ENCODE measurements around the gene PIGR. TPM values are rescaled to one million over a fixed set of nuclear protein-coding genes. Genes with fewer than 3 reads are reported as not detected.

PIGR gene
- total and polyA plus RNA-seq, 2 of the 4 experiments (the other 2 are of a cell fraction), result not detected

DNA sequence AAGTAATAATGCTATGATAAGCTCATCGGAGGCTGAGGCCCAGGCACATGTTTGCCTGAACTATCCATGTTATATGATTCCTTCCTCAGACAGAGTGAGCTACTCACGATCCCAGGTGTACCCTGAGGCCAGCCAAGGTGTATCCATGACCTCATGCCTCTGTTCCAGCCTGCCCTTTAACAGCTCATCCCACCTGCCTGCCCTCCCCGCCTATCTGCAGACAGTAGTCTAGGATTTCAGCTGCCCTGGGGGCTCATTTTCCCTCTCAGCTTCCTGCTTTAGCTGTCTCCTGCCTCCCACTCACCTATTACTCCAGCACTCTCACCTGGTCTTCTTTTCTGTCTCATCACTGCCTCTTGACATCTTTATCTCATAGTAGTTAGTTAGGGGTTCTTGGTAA lies 50.9 kb downstream of the PIGR start:
- BruUV-seq (replicated peaks), result no TSS peak
- no peak for ATAC-seq (ENCODE audit: low read depth)
- H2AK9ac ChIP-seq (replicated peaks; ENCODE audit: low read depth, low read length, poor library complexity), result peak overlapping the region; percentile 65

More for the DNA sequence above, 50.9 kb downstream of the PIGR start:
- DNase-seq, result no peak
- Histone ChIP-seq H3K36me3 (ENCODE audit: control insufficient read depth, insufficient read depth, low read length) (no peaks in the 10 kb centered on the region), H2BK15ac (ENCODE audit: low read depth, low read length) (peak overlapping the region; percentile 95; the same call in 2 of the 3 replicates), H3K18ac (ENCODE audit: low read depth, low read length) (peak overlapping the region; percentile 87), H2AK5ac (ENCODE audit: low read depth, low read length) (peak overlapping the region; percentile 97), H3K56ac (ENCODE audit: extremely low read depth, insufficient read depth, low read length) (no peak overlapping the region), H3K4ac (ENCODE audit: low read depth, low read length) (peak overlapping the region; percentile 89), H4K20me1 (ENCODE audit: insufficient read depth, low read length) (no peaks in the 10 kb centered on the region), H3K27me3 (ENCODE audit: control insufficient read depth, insufficient read depth, low read length) (no peaks in the 10 kb centered on the region), H3K9me3 (ENCODE audit: control insufficient read depth, insufficient read depth, low read length) (no peaks in the 10 kb centered on the region), H2AFZ (replicated peaks; ENCODE audit: low read length, poor library complexity) (peak overlapping the region; percentile 36), H3K79me1 (ENCODE audit: low read depth in 1 of 2, low read length in 2 of 2) (peaks cover 0 to 23% of the 10 kb centered on the region in 2 experiments; a peak in 1 of 4 replicates), H3K27ac (ENCODE audit: insufficient read depth, low read length) (peak overlapping the region; percentile 20; the same call in 1 of the 2 replicates), H3K23ac (ENCODE audit: low read depth, low read length) (peak overlapping the region; percentile 42; the same call in 1 of the 2 replicates), H4K5ac (ENCODE audit: low read depth, low read length) (peak overlapping the region; percentile 41), H4K91ac (ENCODE audit: insufficient read depth, low read depth, low read length) (peak overlapping the region; percentile 82), H3K14ac (replicated peaks; ENCODE audit: low read depth, low read length) (peak overlapping the region; percentile 81), H2BK5ac (ENCODE audit: low read depth, low read length, poor library complexity, severe bottlenecking) (peak overlapping the region; percentile 75), H3K9ac (ENCODE audit: low read depth, low read length) (no peak overlapping the region), H2BK120ac (ENCODE audit: low read depth, low read length) (peak overlapping the region; percentile 88), H2BK20ac (ENCODE audit: low read depth, low read length) (peak overlapping the region; percentile 40), H3K4me3 (ENCODE audit: insufficient read depth, low read depth, low read length) (no peak overlapping the region), H3K4me1 (ENCODE audit: control insufficient read depth, insufficient read depth, low read length) (peaks cover 41% of the 10 kb centered on the region), H3K4me2 (ENCODE audit: low read depth, low read length) (peak overlapping the region; percentile 24), H4K8ac (ENCODE audit: low read depth in 2 of 2, low read length in 2 of 2) (peak overlapping the region; percentile 43 to 88; a peak in 3 of 4 replicates), H3K9me1 (ENCODE audit: insufficient read depth, low read length) (peaks cover 41% of the 10 kb centered on the region)
- POLR2A ChIA-PET (ENCODE audit: unreplicated experiment), result interaction anchor here (0.8 kb wide), 1 partner anchor 13 kb away, joined by 3 read pairs; no protein-coding TSS in a partner anchor
- dilution Hi-C loops (cut with HindIII; ENCODE audit: low sequenced_read_pairs, unreplicated experiment) (no loop called here), in situ Hi-C loops (cut with MboI; ENCODE audit: low sequenced_read_pairs) (no loop called here), intact Hi-C loops (cut with micrococcal nuclease) (no loop called here)
- CTCF ChIA-PET, result interaction anchor here (0.6 to 1.5 kb wide), 2 partner anchors 16 to 25 kb away, joined by 4 read pairs; no protein-coding TSS in a partner anchor
- TF ChIP-seq MAFK (IDR thresholded peaks at IDR 0.05; ENCODE audit: low read depth, low read length), result no peak
- no peak for TF ChIP-seq RAD21 (IDR thresholded peaks at IDR 0.05; ENCODE audit: low read length)
- TF ChIP-seq RFX5 (IDR thresholded peaks at IDR 0.05; ENCODE audit: low read depth, low read length), result no peak
- TF ChIP-seq RCOR1 (IDR thresholded peaks at IDR 0.05; ENCODE audit: insufficient replicate concordance, low read length), result no peak
- no peak for TF ChIP-seq BHLHE40 (IDR thresholded peaks at IDR 0.05; ENCODE audit: low read depth, low read length)
- no peak for TF ChIP-seq SMC3 (IDR thresholded peaks at IDR 0.05; ENCODE audit: low read depth, low read length)
- TF ChIP-seq NFE2L2 (IDR thresholded peaks at IDR 0.05; ENCODE audit: low read depth, low read length), result no peak
- no peak for TF ChIP-seq CEBPB (IDR thresholded peaks at IDR 0.05; ENCODE audit: low read depth, low read length)
- TF ChIP-seq, protein P1, sequence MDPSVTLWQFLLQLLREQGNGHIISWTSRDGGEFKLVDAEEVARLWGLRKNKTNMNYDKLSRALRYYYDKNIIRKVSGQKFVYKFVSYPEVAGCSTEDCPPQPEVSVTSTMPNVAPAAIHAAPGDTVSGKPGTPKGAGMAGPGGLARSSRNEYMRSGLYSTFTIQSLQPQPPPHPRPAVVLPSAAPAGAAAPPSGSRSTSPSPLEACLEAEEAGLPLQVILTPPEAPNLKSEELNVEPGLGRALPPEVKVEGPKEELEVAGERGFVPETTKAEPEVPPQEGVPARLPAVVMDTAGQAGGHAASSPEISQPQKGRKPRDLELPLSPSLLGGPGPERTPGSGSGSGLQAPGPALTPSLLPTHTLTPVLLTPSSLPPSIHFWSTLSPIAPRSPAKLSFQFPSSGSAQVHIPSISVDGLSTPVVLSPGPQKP (IDR thresholded peaks at IDR 0.05; ENCODE audit: borderline replicate concordance, low read depth, low read length), result no peak
- TF ChIP-seq MXI1 (IDR thresholded peaks at IDR 0.05; ENCODE audit: borderline replicate concordance, low read depth, low read length), result no peak
- TF ChIP-seq, protein P2, sequence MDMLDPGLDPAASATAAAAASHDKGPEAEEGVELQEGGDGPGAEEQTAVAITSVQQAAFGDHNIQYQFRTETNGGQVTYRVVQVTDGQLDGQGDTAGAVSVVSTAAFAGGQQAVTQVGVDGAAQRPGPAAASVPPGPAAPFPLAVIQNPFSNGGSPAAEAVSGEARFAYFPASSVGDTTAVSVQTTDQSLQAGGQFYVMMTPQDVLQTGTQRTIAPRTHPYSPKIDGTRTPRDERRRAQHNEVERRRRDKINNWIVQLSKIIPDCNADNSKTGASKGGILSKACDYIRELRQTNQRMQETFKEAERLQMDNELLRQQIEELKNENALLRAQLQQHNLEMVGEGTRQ (IDR thresholded peaks at IDR 0.05; ENCODE audit: low read depth, low read length), result no peak
- no peak for TF ChIP-seq CHD1 (IDR thresholded peaks at IDR 0.05; ENCODE audit: low read depth, low read length)
- TF ChIP-seq, protein P3, sequence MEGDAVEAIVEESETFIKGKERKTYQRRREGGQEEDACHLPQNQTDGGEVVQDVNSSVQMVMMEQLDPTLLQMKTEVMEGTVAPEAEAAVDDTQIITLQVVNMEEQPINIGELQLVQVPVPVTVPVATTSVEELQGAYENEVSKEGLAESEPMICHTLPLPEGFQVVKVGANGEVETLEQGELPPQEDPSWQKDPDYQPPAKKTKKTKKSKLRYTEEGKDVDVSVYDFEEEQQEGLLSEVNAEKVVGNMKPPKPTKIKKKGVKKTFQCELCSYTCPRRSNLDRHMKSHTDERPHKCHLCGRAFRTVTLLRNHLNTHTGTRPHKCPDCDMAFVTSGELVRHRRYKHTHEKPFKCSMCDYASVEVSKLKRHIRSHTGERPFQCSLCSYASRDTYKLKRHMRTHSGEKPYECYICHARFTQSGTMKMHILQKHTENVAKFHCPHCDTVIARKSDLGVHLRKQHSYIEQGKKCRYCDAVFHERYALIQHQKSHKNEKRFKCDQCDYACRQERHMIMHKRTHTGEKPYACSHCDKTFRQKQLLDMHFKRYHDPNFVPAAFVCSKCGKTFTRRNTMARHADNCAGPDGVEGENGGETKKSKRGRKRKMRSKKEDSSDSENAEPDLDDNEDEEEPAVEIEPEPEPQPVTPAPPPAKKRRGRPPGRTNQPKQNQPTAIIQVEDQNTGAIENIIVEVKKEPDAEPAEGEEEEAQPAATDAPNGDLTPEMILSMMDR (conservative IDR thresholded peaks at IDR 0.05; ENCODE audit: low read depth, low read length), result no peak
- TF ChIP-seq FOS (IDR thresholded peaks at IDR 0.05; ENCODE audit: low read depth, low read length), result no peak
- TF ChIP-seq MAZ (IDR thresholded peaks at IDR 0.05; ENCODE audit: borderline replicate concordance, low read depth, low read length), result no peak
- WGBS, 2 experiments (ENCODE audit: extremely low coverage in 2 of 2, insufficient read length in 1 of 2), result 100% methylated on average over 2 of the region's 3 CpGs; no CpG with 5 or more reads in 1 of the 2 experiments

All from IMR-90 (cell line).